Measurements from ENCODE around the gene GAK. TPM values are rescaled to one million over a fixed set of nuclear protein-coding genes. Genes with fewer than 3 reads are reported as not detected.
A peak's percentile ranks its signal among the peaks of the same experiment; 100 is the strongest.

The GAK gene
- total and polyA plus RNA-seq, 2 of the 13 experiments (the other 11 are each of a cell fraction or from before 2014, with no cell fraction given): 17.5 to 44.3 TPM

DNA sequence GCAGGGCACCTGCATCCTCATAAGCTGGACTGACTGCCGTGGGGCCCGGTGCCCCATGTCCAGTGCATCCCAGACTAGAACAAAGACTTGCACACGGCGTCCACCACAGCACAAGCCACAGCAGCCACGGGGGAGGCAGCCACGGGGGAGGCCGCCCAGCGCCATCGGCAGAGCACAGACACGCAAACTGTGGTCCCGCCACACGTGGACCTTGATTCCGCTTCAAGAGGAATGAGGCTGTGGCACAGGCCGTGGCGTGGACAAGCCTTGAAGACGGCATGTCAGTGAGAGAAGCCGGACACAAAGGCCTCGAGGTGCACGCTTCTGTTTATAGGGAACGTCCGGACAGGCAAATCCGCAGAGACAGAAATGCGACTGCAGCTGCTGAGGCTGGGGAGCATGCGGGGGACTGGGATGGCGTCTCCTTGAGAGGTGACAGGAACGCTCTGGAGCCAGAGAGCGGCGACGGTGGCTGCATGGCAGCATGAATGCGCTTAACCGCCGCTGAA lies 96.1 kb downstream of the GAK start (continued):
- TF ChIP-seq, protein P1, sequence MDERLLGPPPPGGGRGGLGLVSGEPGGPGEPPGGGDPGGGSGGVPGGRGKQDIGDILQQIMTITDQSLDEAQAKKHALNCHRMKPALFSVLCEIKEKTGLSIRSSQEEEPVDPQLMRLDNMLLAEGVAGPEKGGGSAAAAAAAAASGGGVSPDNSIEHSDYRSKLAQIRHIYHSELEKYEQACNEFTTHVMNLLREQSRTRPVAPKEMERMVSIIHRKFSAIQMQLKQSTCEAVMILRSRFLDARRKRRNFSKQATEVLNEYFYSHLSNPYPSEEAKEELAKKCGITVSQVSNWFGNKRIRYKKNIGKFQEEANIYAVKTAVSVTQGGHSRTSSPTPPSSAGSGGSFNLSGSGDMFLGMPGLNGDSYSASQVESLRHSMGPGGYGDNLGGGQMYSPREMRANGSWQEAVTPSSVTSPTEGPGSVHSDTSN (CRISPR knock-in tag; IDR thresholded peaks at IDR 0.05): no peak
- no peak for TF ChIP-seq HDAC1 (CRISPR knock-in tag; IDR thresholded peaks at IDR 0.05)
- no peak for TF ChIP-seq TEAD3 (CRISPR knock-in tag; optimal IDR thresholded peaks at IDR 0.05; ENCODE audit: borderline replicate concordance)
- TF ChIP-seq, protein P2, sequence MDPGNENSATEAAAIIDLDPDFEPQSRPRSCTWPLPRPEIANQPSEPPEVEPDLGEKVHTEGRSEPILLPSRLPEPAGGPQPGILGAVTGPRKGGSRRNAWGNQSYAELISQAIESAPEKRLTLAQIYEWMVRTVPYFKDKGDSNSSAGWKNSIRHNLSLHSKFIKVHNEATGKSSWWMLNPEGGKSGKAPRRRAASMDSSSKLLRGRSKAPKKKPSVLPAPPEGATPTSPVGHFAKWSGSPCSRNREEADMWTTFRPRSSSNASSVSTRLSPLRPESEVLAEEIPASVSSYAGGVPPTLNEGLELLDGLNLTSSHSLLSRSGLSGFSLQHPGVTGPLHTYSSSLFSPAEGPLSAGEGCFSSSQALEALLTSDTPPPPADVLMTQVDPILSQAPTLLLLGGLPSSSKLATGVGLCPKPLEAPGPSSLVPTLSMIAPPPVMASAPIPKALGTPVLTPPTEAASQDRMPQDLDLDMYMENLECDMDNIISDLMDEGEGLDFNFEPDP (CRISPR knock-in tag; conservative IDR thresholded peaks at IDR 0.05): no peak
- no peak for TF ChIP-seq JUND (CRISPR knock-in tag; IDR thresholded peaks at IDR 0.05)

DNA sequence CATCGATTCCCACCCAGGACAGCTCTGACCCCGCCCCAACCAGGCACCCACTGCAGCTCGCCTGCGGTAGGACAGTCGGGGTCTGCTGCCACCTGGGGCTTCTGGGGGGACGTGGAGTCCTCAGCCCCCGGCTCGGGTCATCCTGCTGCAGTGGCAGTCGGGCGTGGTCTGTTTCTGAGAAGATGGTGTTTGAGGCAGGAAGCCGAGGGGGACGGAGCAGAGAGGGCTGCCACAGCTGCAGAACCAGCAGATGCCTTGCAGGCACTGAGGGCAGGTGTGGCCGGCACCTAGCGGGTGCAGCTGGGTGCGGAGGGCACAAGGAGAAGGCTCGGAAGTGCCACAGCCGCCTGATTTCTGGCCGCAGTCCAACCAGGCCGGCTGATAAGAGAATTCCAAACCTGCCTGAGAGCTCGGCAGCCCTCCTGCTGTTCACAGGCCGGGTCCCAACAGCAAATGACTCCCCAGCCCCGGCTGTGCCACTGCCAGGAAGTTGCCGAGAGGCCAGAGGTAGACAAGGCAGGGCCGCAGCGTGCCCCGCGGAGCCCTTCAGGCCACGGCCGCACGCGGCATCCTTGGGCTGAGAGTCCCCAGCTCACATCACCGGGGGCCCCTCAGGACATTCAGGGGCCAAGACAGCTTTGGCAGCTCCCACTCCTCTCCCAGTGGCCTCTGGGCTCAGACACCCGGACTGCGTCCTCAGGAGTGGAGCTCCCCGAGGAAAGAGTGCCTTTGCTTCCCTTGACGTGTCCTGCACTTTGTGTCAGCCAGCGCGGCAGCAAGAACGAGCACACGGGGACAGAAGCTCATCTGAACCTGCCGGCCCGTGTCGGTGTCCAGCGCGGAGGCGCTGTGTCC lies 96.7 kb downstream of the GAK start:
- in situ Hi-C loops (cut with HindIII; ENCODE audit: extremely low pct_ligation_motif_present, low pct_unique_long_range_greater_than_20kb): no loop called here
- Histone ChIP-seq H3K4me1 (ENCODE audit: insufficient read depth, low read length) (peaks cover 22% of the 10 kb centered on the region), H2AFZ (ENCODE audit: low read length) (no peak overlapping the region), H3K27ac (ENCODE audit: extremely low read length, insufficient read depth, low read length) (no peak overlapping the region), H3K4me2 (ENCODE audit: low read depth, low read length) (peak overlapping the region; percentile 27; the same call in 1 of the 2 replicates), H3K79me2 (ENCODE audit: insufficient read depth, low read length) (no peaks in the 10 kb centered on the region), H3K9ac (ENCODE audit: insufficient read depth, low read depth, low read length) (no peak overlapping the region), H3K4me3 (replicated peaks in 1 of 3; ENCODE audit: insufficient read depth in 1 of 3, low read depth in 2 of 3, low read length in 3 of 3) (peak overlapping the region in 1 of 3 experiments; percentile 18; a peak in 1 of 6 replicates), H3K36me3 (replicated peaks in 1 of 2; ENCODE audit: control insufficient read depth in 1 of 2, insufficient read depth in 2 of 2, low read length in 2 of 2) (no peaks in the 10 kb centered on the region), H4K20me1 (ENCODE audit: insufficient read depth, low read length) (no peaks in the 10 kb centered on the region), H3K9me3 (ENCODE audit: low read length) (peaks cover 12% of the 10 kb centered on the region), H3K27me3 (ENCODE audit: control insufficient read depth in 1 of 2, insufficient read depth in 2 of 2, low read length in 2 of 2) (peaks cover 21 to 53% of the 10 kb centered on the region in 2 experiments)
- WGBS (ENCODE audit: low lambda C conversion rate): 85% methylated on average over 9 of the region's 46 CpGs
- FAIRE-seq (no peak), ATAC-seq (peak; percentile 24), DNase-seq (ENCODE audit: low spot score) (peak; percentile 30)
- ChIA-PET CTCF (ENCODE audit: low intra/inter-chr PET ratio, low total read pairs) (no interaction called here), POLR2A (interaction anchor here (0.9 to 1.5 kb wide), 2 partner anchors 22 to 54 kb away, joined by 3 to 7 read pairs; no protein-coding TSS in a partner anchor)
- BruUV-seq (replicated peaks): no TSS peak
- intact Hi-C loops (cut with micrococcal nuclease; ENCODE audit: unreplicated experiment): no loop called here
- TF ChIP-seq DMAP1 (CRISPR knock-in tag; IDR thresholded peaks at IDR 0.05): no peak
- TF ChIP-seq IRX3 (CRISPR knock-in tag; IDR thresholded peaks at IDR 0.05; ENCODE audit: borderline replicate concordance, low read depth): no peak
- TF ChIP-seq KDM2A (CRISPR knock-in tag; IDR thresholded peaks at IDR 0.05; ENCODE audit: borderline replicate concordance, low read depth): 0 out of 2 replicates have a peak, but pooled peaks have one; percentile 16
- no peak for TF ChIP-seq ZNF629 (CRISPR knock-in tag; conservative IDR thresholded peaks at IDR 0.05)
- TF ChIP-seq, protein P3, sequence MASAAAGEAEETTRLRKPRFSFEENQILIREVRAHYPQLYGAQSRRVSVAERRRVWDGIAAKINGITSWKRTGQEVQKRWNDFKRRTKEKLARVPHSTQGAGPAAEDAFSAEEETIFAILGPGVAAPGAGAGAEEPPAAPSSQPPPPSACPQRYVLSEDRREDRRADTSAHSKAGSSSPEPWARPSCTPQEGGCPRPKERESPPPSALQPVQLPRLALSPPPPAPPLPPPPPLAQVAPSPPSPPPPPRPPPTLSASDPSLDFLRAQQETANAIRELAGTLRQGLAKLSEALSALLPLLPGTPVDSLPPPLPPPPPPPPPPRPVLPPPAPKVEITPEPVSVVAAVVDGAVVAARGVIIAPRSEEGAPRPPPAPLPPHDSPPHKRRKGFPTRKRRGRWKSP (CRISPR knock-in tag; IDR thresholded peaks at IDR 0.05): no peak
- TF ChIP-seq HNRNPL (IDR thresholded peaks at IDR 0.05; ENCODE audit: low read depth, low read length): peak; percentile 65; the same call in 1 of the 2 replicates
- TF ChIP-seq SSRP1 (CRISPR knock-in tag; IDR thresholded peaks at IDR 0.05): no peak
- no peak for TF ChIP-seq ZNF773 (CRISPR knock-in tag; IDR thresholded peaks at IDR 0.05; ENCODE audit: borderline replicate concordance)
- TF ChIP-seq ZNF232 (CRISPR knock-in tag; IDR thresholded peaks at IDR 0.05; ENCODE audit: borderline replicate concordance): no peak
- no peak for TF ChIP-seq KDM5A (IDR thresholded peaks at IDR 0.05; ENCODE audit: borderline replicate concordance, low read length)
- no peak for TF ChIP-seq SYNCRIP (IDR thresholded peaks at IDR 0.05; ENCODE audit: insufficient read depth, low read depth, low read length)
